K562 (cell line): ENCODE measurements around the gene CEP135. TPM values are rescaled to one million over a fixed set of nuclear protein-coding genes. Genes with fewer than 3 reads are reported as not detected.

ENCODE experiments used
- ATAC-seq: fragments of 200-7000 bp; cut with Tn5 transposase; 3 replicates; pipeline ENCODE4 v1.9.1; 2020; ENCODE audit warnings: moderate library complexity
- BruUV-seq: library from RNA; stranded (reverse); fragments of 400-500 nt; replicated peaks from 2 replicates; lab custom pipeline; 2021; lab: Mats Ljungman, UMichigan
- CTCF ChIA-PET: fragments of 300-600 bp; formaldehyde crosslinking; extraction: SDS; loops from one replicate; lab custom pipeline; 2021; ENCODE audit warnings: low intra/inter-chr PET ratio; lab: Yijun Ruan, JAX
- POLR2A ChIA-PET: fragments of 300-600, 350-650 bp; sonication (Branson Sonifier 250); formaldehyde crosslinking; extraction: SDS; loops from one replicate; lab custom pipeline; 2021; ENCODE audit warnings: antibody characterized with exemption, inconsistent platforms; lab: Yijun Ruan, JAX
- DNase-seq, 4 experiments: peaks; one replicate each; pipeline versions ENCODE4 v3.0.0 to v3.0.0-alpha.2; 2011 to 2018; ENCODE audit warnings: low spot score in 3 of 4, mixed read lengths in 3 of 4; ENCODE audit errors: extremely low read depth in 1 of 4
- FAIRE-seq: peaks from 2 replicates; lab custom pipeline; 2011; peaks lifted over from hg19 to GRCh38; lab: Jason Lieb, UNC
- H2AFZ ChIP-seq: 2 replicates; pipeline ENCODE4 v1.6.0; 2011; ENCODE audit warnings: low read depth, low read length, control low read depth, inconsistent platforms
- H3K27ac ChIP-seq: fragments of 200-600 bp; 3 replicates; pipeline ENCODE4 v1.8.0; 2011; ENCODE audit warnings: low read depth, mild to moderate bottlenecking, control low read depth, inconsistent platforms, low read length, moderate library complexity, mixed read lengths; ENCODE audit errors: extremely low read depth
- H3K27me3 ChIP-seq, 2 experiments: fragments of 300-600 bp in 1 of 2; 2 replicates in 1 of 2; 3 replicates in 1 of 2; pipeline versions ENCODE4 v1.6.0 to v1.8.0; 2011; ENCODE audit warnings: inconsistent platforms in 2 of 2, low read length in 2 of 2, mild to moderate bottlenecking in 1 of 2, mixed read lengths in 1 of 2, moderate library complexity in 1 of 2; ENCODE audit not compliant: control insufficient read depth in 2 of 2, insufficient read depth in 2 of 2
- H3K36me3 ChIP-seq: fragments of 300-600 bp; 3 replicates; pipeline ENCODE4 v1.8.0; 2011; ENCODE audit warnings: mild to moderate bottlenecking, low read length, inconsistent platforms; ENCODE audit not compliant: control insufficient read depth, insufficient read depth
- H3K4me1 ChIP-seq, 2 experiments: fragments of 200-600 bp in 1 of 2; replicated peaks in 1 of 2; 2 replicates in 1 of 2; 3 replicates in 1 of 2; pipeline versions ENCODE4 v1.5.1 to v1.8.0; 2011; ENCODE audit warnings: inconsistent platforms in 2 of 2, low read length in 2 of 2, mild to moderate bottlenecking in 1 of 2, mixed read lengths in 1 of 2, moderate library complexity in 1 of 2; ENCODE audit not compliant: control insufficient read depth in 2 of 2, insufficient read depth in 2 of 2
- H3K4me2 ChIP-seq: 2 replicates; pipeline ENCODE4 v1.6.1; 2011; ENCODE audit warnings: low read length, control low read depth, inconsistent platforms, mixed read lengths; ENCODE audit not compliant: insufficient read depth
- H3K4me3 ChIP-seq: fragments of 200-600 bp; sonication (generic), shearing (Covaris generic); 2 replicates; pipeline ENCODE4 v1.5.1; 2016; ENCODE audit warnings: control low read depth, inconsistent platforms
- H3K79me2 ChIP-seq: fragments of 200-600 bp; 3 replicates; pipeline ENCODE4 v1.8.0; 2011; ENCODE audit warnings: low read length, inconsistent platforms; ENCODE audit not compliant: control insufficient read depth, insufficient read depth
- H3K9ac ChIP-seq, 2 experiments: 2 replicates each; pipeline versions ENCODE4 v1.6.0 to v1.6.1; 2011; ENCODE audit warnings: low read depth in 2 of 2, low read length in 2 of 2, control low read depth in 1 of 2, inconsistent platforms in 1 of 2, mild to moderate bottlenecking in 1 of 2, mixed read lengths in 1 of 2; ENCODE audit not compliant: insufficient read depth in 1 of 2
- H3K9me1 ChIP-seq: one replicate; pipeline ENCODE4 v1.6.0; 2011; ENCODE audit warnings: inconsistent platforms, mild to moderate bottlenecking, low read length, moderate library complexity; ENCODE audit not compliant: control insufficient read depth, insufficient read depth
- H3K9me3 ChIP-seq: replicated peaks from 2 replicates; pipeline ENCODE4 v1.5.1; 2011; ENCODE audit warnings: low read depth, low read length, inconsistent platforms; ENCODE audit not compliant: control insufficient read depth, insufficient read depth
- H4K20me1 ChIP-seq: replicated peaks from 2 replicates; pipeline ENCODE4 v1.6.1; 2011; ENCODE audit warnings: low read length, inconsistent platforms, mixed read lengths; ENCODE audit not compliant: control insufficient read depth, insufficient read depth
- CEBPB ChIP-seq: fragments of 450-650 bp; IDR thresholded peaks from 2 replicates; pipeline ENCODE4 v1.6.1; 2016; ENCODE audit warnings: missing genetic modification characterization, missing compliant biosample characterization
- FOSL1 ChIP-seq: fragments of 200-800 bp; sonication (Bioruptor generic); conservative IDR thresholded peaks from 2 replicates; pipeline ENCODE4 v1.6.1; 2016; ENCODE audit warnings: missing genetic modification characterization, missing compliant biosample characterization
- HDAC1 ChIP-seq, 2 experiments: fragments of 450-650 bp; IDR thresholded peaks; 2 replicates each; pipeline ENCODE4 v1.6.1; 2016 to 2017; ENCODE audit warnings: inconsistent platforms in 1 of 2, mild to moderate bottlenecking in 1 of 2, moderate library complexity in 1 of 2
- WGBS: fragments of 100-300 bp; shearing (Covaris generic); methylation state at CpG from one replicate; pipeline ENCODE4 v1.1.6; 2016; ENCODE audit warnings: low coverage, mixed read lengths; ENCODE audit not compliant: insufficient coverage; ENCODE audit errors: missing lambda C conversion rate; 5-methylcytosine and 5-hydroxymethylcytosine counted together
- in situ Hi-C: fragments of 300-500 bp; cut with MboI; formaldehyde crosslinking; loops from 4 replicates; pipeline ENCODE4 v1.15.0; 2018; ENCODE audit warnings: inconsistent platforms, mixed read lengths
- intact Hi-C: fragments of 100-400 bp; cut with micrococcal nuclease; formaldehyde crosslinking; loops from 2 replicates; pipeline ENCODE4 v1.14.2; 2022
- polyA plus RNA-seq, 8 experiments: library from polyadenylated mRNA; depleted of rRNA in 4 of 8; stranded (reverse) in 5 of 8; unstranded in 3 of 8; fragments of >200 nt; fragmentation: Nextera tagmentation in 2 of 8; fragmentation: Illumina TruSeq in 1 of 8; extraction: Ambion mirVana in 2 of 8; extraction: Trizol in 1 of 8; gene quantifications; 2 replicates each; pipeline versions ENCODE4 v1.2.1 to v1.2.3, GENCODE V29; 2011 to 2014; ENCODE audit warnings: inconsistent platforms in 1 of 8, missing spikeins in 1 of 8
- total RNA-seq, 7 experiments: library from RNA; depleted of rRNA in 6 of 7; stranded (reverse); fragments of >200 nt in 6 of 7; fragmentation: Illumina TruSeq in 2 of 7; extraction: Trizol in 2 of 7; gene quantifications; 2 replicates each; pipeline versions ENCODE4 v1.2.1 to v1.2.3, GENCODE V29; 2011 to 2021; ENCODE audit warnings: low replicate concordance in 1 of 7
- TF ChIP-seq, protein P1 (sequence below): sonication (generic); IDR thresholded peaks from 2 replicates; pipeline ENCODE4 v1.6.1; 2016
- TF ChIP-seq, protein P2 (sequence below): fragments of 450-650 bp; IDR thresholded peaks from 2 replicates; pipeline ENCODE4 v1.6.1; 2016; ENCODE audit warnings: low read depth

Gene CEP135
- total and polyA plus RNA-seq, 9 of the 15 experiments (the other 6 are each of a cell fraction or from before 2014, with no cell fraction given) = 3.1 to 18.9 (median 15.3) TPM

DNA sequence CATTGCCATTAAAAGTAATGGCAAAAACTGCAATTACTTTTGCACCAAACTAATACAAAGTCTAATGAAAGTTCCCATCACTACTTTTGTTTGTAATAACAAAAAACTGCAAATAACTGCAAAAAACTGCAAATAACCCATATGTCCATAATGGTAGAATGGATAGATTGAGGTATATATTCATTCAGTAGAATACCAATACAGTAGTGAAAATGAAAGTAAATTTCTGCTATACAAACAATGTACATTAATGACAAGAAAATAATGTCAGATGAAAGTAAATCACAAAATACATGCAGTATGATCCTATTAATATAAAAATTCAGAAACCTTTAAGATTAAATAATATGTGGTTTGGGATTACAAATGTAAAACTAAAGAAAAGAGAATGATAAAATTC lies 41.3 kb upstream of the CEP135 start:
- intact Hi-C loops = no loop called here
- Histone ChIP-seq H3K9me1 (no peaks in the 10 kb centered on the region), H2AFZ (no peak overlapping the region), H3K36me3 (peaks cover 16% of the 10 kb centered on the region; the same call in 1 of the 3 replicates), H3K9ac (no peak overlapping the region), H3K9me3 (no peaks in the 10 kb centered on the region), H3K27me3 (no peaks in the 10 kb centered on the region), H3K4me3 (no peak overlapping the region), H3K4me1 (no peaks in the 10 kb centered on the region), H3K79me2 (no peaks in the 10 kb centered on the region), H3K4me2 (no peak overlapping the region), H3K27ac (no peak overlapping the region), H4K20me1 (no peaks in the 10 kb centered on the region)
- in situ Hi-C loops = no loop called here
- FAIRE-seq (no peak), ATAC-seq (no peak), DNase-seq (no peak)
- TF ChIP-seq, protein P1, sequence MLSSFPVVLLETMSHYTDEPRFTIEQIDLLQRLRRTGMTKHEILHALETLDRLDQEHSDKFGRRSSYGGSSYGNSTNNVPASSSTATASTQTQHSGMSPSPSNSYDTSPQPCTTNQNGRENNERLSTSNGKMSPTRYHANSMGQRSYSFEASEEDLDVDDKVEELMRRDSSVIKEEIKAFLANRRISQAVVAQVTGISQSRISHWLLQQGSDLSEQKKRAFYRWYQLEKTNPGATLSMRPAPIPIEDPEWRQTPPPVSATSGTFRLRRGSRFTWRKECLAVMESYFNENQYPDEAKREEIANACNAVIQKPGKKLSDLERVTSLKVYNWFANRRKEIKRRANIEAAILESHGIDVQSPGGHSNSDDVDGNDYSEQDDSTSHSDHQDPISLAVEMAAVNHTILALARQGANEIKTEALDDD = no peak
- no peak for TF ChIP-seq HDAC1 (IDR thresholded peaks at IDR 0.05)
- BruUV-seq = no TSS peak
- ChIA-PET CTCF (no interaction called here), POLR2A (no interaction called here)

DNA sequence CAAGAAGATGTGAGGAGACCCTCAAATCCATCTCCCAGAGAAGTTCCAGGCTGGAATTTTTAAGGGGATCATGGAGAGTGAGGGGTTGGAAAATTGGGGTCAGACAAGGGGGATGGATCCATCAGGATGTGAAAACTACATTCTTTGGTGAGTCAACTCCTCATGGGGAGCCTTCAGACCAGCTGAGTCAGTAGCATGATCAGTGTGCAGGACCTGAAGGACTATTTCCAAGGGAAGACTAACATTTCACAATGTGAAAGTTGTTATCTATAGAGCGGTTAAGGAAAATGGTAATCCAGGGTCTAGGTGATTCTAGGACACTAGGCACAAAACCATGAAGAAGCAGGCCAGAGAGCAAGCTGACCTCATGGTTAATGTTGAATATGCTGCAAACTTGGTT lies 38.6 kb upstream of the CEP135 start:
- POLR2A ChIA-PET = no interaction called here
- no peaks in the 10 kb centered on the region for H3K9me1 ChIP-seq
- CTCF ChIA-PET = no interaction called here
- H3K9me3 ChIP-seq = 0 out of 2 replicates have a peak, but pooled peaks cover 1% of the 10 kb centered on the region
- no TSS peak for BruUV-seq
- no peak overlapping the region for H3K4me3 ChIP-seq
- H3K4me1 ChIP-seq = no peaks in the 10 kb centered on the region
- H3K36me3 ChIP-seq = no peaks in the 10 kb centered on the region
- H3K9ac ChIP-seq = no peak overlapping the region
- no peaks in the 10 kb centered on the region for H3K79me2 ChIP-seq
- in situ Hi-C loops = no loop called here
- TF ChIP-seq CEBPB (tag) (peak; percentile 40; the same call in 1 of the 2 replicates), FOSL1 (tag) (0 out of 2 replicates have a peak, but pooled peaks have one; percentile 25)
- TF ChIP-seq, protein P2, sequence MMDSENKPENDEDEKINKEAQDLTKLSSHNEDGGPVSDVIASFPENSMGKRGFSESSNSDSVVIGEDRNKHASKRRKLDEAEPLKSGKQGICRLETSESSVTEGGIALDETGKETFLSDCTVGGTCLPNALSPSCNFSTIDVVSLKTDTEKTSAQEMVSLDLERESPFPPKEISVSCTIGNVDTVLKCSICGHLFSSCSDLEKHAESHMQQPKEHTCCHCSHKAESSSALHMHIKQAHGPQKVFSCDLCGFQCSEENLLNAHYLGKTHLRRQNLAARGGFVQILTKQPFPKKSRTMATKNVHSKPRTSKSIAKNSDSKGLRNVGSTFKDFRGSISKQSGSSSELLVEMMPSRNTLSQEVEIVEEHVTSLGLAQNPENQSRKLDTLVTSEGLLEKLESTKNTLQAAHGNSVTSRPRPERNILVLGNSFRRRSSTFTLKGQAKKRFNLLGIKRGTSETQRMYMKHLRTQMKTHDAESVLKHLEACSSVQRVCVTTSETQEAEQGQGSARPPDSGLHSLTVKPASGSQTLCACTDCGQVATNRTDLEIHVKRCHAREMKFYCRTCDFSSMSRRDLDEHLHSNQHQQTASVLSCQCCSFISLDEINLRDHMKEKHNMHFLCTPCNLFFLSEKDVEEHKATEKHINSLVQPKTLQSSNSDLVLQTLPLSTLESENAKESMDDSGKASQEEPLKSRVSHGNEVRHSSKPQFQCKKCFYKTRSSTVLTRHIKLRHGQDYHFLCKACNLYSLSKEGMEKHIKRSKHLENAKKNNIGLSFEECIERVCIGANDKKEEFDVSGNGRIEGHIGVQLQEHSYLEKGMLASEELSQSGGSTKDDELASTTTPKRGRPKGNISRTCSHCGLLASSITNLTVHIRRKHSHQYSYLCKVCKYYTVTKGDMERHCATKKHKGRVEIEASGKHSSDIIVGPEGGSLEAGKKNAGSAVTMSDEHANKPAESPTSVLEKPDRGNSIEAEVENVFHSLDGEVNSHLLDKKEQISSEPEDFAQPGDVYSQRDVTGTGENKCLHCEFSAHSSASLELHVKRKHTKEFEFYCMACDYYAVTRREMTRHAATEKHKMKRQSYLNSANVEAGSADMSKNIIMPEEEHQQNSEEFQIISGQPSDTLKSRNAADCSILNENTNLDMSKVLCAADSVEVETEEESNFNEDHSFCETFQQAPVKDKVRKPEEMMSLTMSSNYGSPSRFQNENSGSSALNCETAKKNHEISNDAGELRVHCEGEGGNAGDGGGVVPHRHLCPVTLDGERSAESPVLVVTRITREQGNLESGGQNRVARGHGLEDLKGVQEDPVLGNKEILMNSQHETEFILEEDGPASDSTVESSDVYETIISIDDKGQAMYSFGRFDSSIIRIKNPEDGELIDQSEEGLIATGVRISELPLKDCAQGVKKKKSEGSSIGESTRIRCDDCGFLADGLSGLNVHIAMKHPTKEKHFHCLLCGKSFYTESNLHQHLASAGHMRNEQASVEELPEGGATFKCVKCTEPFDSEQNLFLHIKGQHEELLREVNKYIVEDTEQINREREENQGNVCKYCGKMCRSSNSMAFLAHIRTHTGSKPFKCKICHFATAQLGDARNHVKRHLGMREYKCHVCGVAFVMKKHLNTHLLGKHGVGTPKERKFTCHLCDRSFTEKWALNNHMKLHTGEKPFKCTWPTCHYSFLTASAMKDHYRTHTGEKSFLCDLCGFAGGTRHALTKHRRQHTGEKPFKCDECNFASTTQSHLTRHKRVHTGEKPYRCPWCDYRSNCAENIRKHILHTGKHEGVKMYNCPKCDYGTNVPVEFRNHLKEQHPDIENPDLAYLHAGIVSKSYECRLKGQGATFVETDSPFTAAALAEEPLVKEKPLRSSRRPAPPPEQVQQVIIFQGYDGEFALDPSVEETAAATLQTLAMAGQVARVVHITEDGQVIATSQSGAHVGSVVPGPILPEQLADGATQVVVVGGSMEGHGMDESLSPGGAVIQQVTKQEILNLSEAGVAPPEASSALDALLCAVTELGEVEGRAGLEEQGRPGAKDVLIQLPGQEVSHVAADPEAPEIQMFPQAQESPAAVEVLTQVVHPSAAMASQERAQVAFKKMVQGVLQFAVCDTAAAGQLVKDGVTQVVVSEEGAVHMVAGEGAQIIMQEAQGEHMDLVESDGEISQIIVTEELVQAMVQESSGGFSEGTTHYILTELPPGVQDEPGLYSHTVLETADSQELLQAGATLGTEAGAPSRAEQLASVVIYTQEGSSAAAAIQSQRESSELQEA = no peak
- TF ChIP-seq, all 486 proteins: peak for 2
- Histone ChIP-seq H4K20me1 (no peaks in the 10 kb centered on the region), H2AFZ (no peak overlapping the region), H3K27me3 (no peaks in the 10 kb centered on the region), H3K4me2 (no peak overlapping the region), H3K27ac (no peak overlapping the region)
- no peak for DNase-seq
- intact Hi-C loops = no loop called here
- FAIRE-seq = no peak
- no peak for ATAC-seq
- WGBS = 20% methylated on average over 1 of the region's 1 CpG
